Liver (tissue), 9 donors: ENCODE measurements around the gene FAIM2. TPM values are rescaled to one million over a fixed set of nuclear protein-coding genes. Genes with fewer than 3 reads are reported as not detected.

Experiments
- DNase-seq: peaks from one replicate; pipeline ENCODE4 v3.0.0-alpha.2; 2017; ENCODE audit warnings: low spot score
- H3K27ac ChIP-seq, 2 donors: one replicate each; pipeline ENCODE4 v1.7.0; 2013; ENCODE audit warnings: inconsistent platforms in 2 of 2, low read length in 2 of 2, control low read depth in 1 of 2, low read depth in 1 of 2, mild to moderate bottlenecking in 1 of 2
- H3K27me3 ChIP-seq, 4 donors: one replicate each; pipeline versions ENCODE4 v1.6.1 to v1.7.0; 2013; ENCODE audit warnings: low read length in 3 of 4, inconsistent platforms in 1 of 4, mild to moderate bottlenecking in 1 of 4, moderate library complexity in 1 of 4; ENCODE audit not compliant: control insufficient read depth in 4 of 4, insufficient read depth in 4 of 4
- H3K36me3 ChIP-seq, 4 donors: one replicate each; pipeline versions ENCODE4 v1.6.1 to v1.7.0; 2013; ENCODE audit warnings: low read length in 3 of 4, mild to moderate bottlenecking in 3 of 4, low read depth in 1 of 4, moderate library complexity in 1 of 4; ENCODE audit not compliant: control insufficient read depth in 4 of 4, insufficient read depth in 3 of 4
- H3K4me1 ChIP-seq, 4 donors: one replicate each; pipeline versions ENCODE4 v1.6.1 to v1.7.0; 2013; ENCODE audit warnings: low read length in 3 of 4, mild to moderate bottlenecking in 3 of 4, moderate library complexity in 1 of 4; ENCODE audit not compliant: control insufficient read depth in 4 of 4, insufficient read depth in 4 of 4
- H3K4me3 ChIP-seq, 3 donors: one replicate each; pipeline versions ENCODE4 v1.6.1 to v1.7.0; 2013; ENCODE audit warnings: low read length in 3 of 3, control low read depth in 1 of 3, low read depth in 1 of 3, mild to moderate bottlenecking in 1 of 3
- H3K9ac ChIP-seq, 2 donors: one replicate each; pipeline ENCODE4 v1.7.0; 2013; ENCODE audit warnings: low read length in 2 of 2, mild to moderate bottlenecking in 2 of 2, moderate library complexity in 2 of 2, control low read depth in 1 of 2, low read depth in 1 of 2
- H3K9me3 ChIP-seq, 4 donors: one replicate each; pipeline versions ENCODE4 v1.6.1 to v1.7.0; 2013; ENCODE audit warnings: low read length in 3 of 4; ENCODE audit not compliant: control insufficient read depth in 4 of 4
- EGR1 ChIP-seq, 2 donors: IDR thresholded peaks; 2 replicates each; pipeline ENCODE4 v1.6.1; 2016 to 2018; ENCODE audit warnings: antibody characterized with exemption in 2 of 2, low read depth in 2 of 2
- FOXA1 ChIP-seq: IDR thresholded peaks from 2 replicates; pipeline ENCODE4 v1.6.1; 2016; ENCODE audit warnings: antibody characterized with exemption
- FOXA2 ChIP-seq: IDR thresholded peaks from 2 replicates; pipeline ENCODE4 v1.6.1; 2016; ENCODE audit warnings: antibody characterized with exemption
- HNF4A ChIP-seq, 2 donors: conservative IDR thresholded peaks; 2 replicates each; pipeline ENCODE4 v1.6.1; 2016; ENCODE audit warnings: antibody characterized with exemption in 2 of 2, mild to moderate bottlenecking in 2 of 2
- HNF4G ChIP-seq: IDR thresholded peaks from 2 replicates; pipeline ENCODE4 v1.6.1; 2016; ENCODE audit warnings: antibody characterized with exemption
- JUND ChIP-seq, 2 donors: IDR thresholded peaks; 2 replicates each; pipeline ENCODE4 v1.6.1; 2016; ENCODE audit warnings: antibody characterized with exemption in 2 of 2
- MAX ChIP-seq: IDR thresholded peaks from 2 replicates; pipeline ENCODE4 v1.6.1; 2016; ENCODE audit warnings: antibody characterized with exemption
- RAD21 ChIP-seq, 2 donors: IDR thresholded peaks; 2 replicates each; pipeline ENCODE4 v1.6.1; 2016; ENCODE audit warnings: antibody characterized with exemption in 2 of 2, mild to moderate bottlenecking in 2 of 2
- RXRA ChIP-seq, 2 donors: IDR thresholded peaks; 2 replicates each; pipeline ENCODE4 v1.6.1; 2017 to 2018; ENCODE audit warnings: antibody characterized with exemption in 2 of 2, mild to moderate bottlenecking in 1 of 2
- TAF1 ChIP-seq: conservative IDR thresholded peaks from 2 replicates; pipeline ENCODE4 v1.6.1; 2016; ENCODE audit warnings: antibody characterized with exemption, mild to moderate bottlenecking
- YY1 ChIP-seq: IDR thresholded peaks from 2 replicates; pipeline ENCODE4 v1.6.1; 2016; ENCODE audit warnings: antibody characterized with exemption, mild to moderate bottlenecking
- WGBS: extraction: QIAGEN DNeasy Blood & Tissue Kit; methylation state at CpG from one replicate; pipeline ENCODE4 v1.1.7; 2013; 5-methylcytosine and 5-hydroxymethylcytosine counted together
- polyA plus RNA-seq, 2 donors: library from polyadenylated mRNA; stranded (reverse) in 1 of 2; unstranded in 1 of 2; fragments of 200-250 nt in 1 of 2; fragments of >200 nt in 1 of 2; fragmentation: Nextera tagmentation in 1 of 2; extraction: Ambion mirVana in 1 of 2; gene quantifications; one replicate each; pipeline versions ENCODE4 v1.2.1 to v1.2.3, GENCODE V29; 2013 to 2015
- total RNA-seq, 2 donors: library from RNA; depleted of rRNA; stranded (reverse); fragments of >200 nt; gene quantifications; one replicate each; pipeline ENCODE4 v1.2.3, GENCODE V29; 2014
- TF ChIP-seq, protein P1 (sequence below): IDR thresholded peaks from 2 replicates; pipeline ENCODE4 v1.6.1; 2016; ENCODE audit warnings: antibody characterized with exemption
- TF ChIP-seq, protein P2 (sequence below): fragments of 150-350 bp; IDR thresholded peaks from 2 replicates; pipeline ENCODE4 v1.5.1; 2017; ENCODE audit warnings: improper control_type of control experiment, low read depth, low read length; ENCODE audit not compliant: missing input control
- donor health status: healthy.
- donor health status: healthy.
- donor health status: healthy.
- donor health status: healthy.
- donor health status: healthy.

The FAIM2 gene
- total and polyA plus RNA-seq, 4 donors: 0.06 to 0.23 TPM; not detected in 2

DNA sequence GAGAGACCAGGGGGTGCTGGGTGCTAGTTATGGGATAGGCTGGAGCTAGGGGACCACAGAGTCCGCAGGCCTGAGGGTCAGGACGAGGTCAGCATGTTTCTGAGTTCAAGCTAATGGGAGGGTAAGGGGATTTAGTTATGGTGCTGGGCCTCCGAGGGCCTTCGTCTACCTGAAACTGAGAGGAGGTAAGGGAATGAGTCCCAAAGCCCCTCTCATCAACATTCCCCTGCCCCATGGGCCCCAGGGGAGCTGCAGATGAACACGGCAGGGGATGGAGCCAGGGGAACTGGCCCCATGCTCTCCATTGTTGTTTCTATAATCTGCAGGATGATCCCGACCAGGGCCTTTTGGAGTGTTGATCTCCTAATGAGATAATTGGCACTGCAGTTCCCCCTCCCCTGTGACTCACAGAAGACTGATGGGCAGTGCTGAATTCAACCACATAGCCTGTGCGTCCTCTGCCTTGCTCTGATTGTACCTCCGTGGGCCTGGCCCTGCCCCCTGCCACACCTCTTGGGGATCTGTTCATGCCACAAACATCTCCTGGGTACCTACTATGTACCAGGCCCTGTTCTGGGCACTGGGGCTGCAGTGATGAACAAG is 21.4 kb downstream of the FAIM2 start:
- H3K27ac ChIP-seq: no peak overlapping the region
- no peak for DNase-seq

GRCh38 chr12:49881415-49882247 is 22.1 kb downstream of the FAIM2 start:
- no peak for DNase-seq
- Histone ChIP-seq H3K4me1 (no peaks in the 10 kb centered on the region), H3K4me3 (no peak overlapping the region), H3K27me3 (no peaks in the 10 kb centered on the region), H3K9ac (no peak overlapping the region), H3K27ac (no peak overlapping the region), H3K9me3 (no peaks in the 10 kb centered on the region), H3K36me3 (no peaks in the 10 kb centered on the region)
- 90% methylated on average over 16 of the region's 16 CpGs for whole genome bisulfite sequencing
- no peak for TF ChIP-seq MAX
- TF ChIP-seq JUND (IDR thresholded peaks at IDR 0.05): no peak
- no peak for TF ChIP-seq TAF1
- no peak for TF ChIP-seq FOXA1
- no peak for TF ChIP-seq HNF4A (conservative IDR thresholded peaks at IDR 0.05)
- no peak for TF ChIP-seq EGR1 (IDR thresholded peaks at IDR 0.05; ENCODE audit: low read depth in 2 of 2)

More for the DNA sequence above, 21.4 kb downstream of the FAIM2 start:
- H3K36me3 ChIP-seq: no peaks in the 10 kb centered on the region
- TF ChIP-seq HNF4G (no peak), FOXA2 (no peak), RXRA (IDR thresholded peaks at IDR 0.05) (no peak), MAX (no peak), RAD21 (IDR thresholded peaks at IDR 0.05) (no peak), YY1 (no peak)
- TF ChIP-seq, protein P1, sequence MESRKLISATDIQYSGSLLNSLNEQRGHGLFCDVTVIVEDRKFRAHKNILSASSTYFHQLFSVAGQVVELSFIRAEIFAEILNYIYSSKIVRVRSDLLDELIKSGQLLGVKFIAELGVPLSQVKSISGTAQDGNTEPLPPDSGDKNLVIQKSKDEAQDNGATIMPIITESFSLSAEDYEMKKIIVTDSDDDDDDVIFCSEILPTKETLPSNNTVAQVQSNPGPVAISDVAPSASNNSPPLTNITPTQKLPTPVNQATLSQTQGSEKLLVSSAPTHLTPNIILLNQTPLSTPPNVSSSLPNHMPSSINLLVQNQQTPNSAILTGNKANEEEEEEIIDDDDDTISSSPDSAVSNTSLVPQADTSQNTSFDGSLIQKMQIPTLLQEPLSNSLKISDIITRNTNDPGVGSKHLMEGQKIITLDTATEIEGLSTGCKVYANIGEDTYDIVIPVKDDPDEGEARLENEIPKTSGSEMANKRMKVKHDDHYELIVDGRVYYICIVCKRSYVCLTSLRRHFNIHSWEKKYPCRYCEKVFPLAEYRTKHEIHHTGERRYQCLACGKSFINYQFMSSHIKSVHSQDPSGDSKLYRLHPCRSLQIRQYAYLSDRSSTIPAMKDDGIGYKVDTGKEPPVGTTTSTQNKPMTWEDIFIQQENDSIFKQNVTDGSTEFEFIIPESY: no peak
- TF ChIP-seq, protein P2, sequence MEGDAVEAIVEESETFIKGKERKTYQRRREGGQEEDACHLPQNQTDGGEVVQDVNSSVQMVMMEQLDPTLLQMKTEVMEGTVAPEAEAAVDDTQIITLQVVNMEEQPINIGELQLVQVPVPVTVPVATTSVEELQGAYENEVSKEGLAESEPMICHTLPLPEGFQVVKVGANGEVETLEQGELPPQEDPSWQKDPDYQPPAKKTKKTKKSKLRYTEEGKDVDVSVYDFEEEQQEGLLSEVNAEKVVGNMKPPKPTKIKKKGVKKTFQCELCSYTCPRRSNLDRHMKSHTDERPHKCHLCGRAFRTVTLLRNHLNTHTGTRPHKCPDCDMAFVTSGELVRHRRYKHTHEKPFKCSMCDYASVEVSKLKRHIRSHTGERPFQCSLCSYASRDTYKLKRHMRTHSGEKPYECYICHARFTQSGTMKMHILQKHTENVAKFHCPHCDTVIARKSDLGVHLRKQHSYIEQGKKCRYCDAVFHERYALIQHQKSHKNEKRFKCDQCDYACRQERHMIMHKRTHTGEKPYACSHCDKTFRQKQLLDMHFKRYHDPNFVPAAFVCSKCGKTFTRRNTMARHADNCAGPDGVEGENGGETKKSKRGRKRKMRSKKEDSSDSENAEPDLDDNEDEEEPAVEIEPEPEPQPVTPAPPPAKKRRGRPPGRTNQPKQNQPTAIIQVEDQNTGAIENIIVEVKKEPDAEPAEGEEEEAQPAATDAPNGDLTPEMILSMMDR: no peak
- no peaks in the 10 kb centered on the region for H3K27me3 ChIP-seq
- H3K4me1 ChIP-seq: no peaks in the 10 kb centered on the region
- no peaks in the 10 kb centered on the region for H3K9me3 ChIP-seq
- H3K4me3 ChIP-seq: no peak overlapping the region
- WGBS: 77% methylated on average over 8 of the region's 8 CpGs
- H3K9ac ChIP-seq: no peak overlapping the region
